ENCODE results near the gene CELF1. TPM values are rescaled to one million over a fixed set of nuclear protein-coding genes. Genes with fewer than 3 reads are reported as not detected.
A peak's percentile ranks its signal among the peaks of the same experiment; 100 is the strongest.

The CELF1 gene
- total and polyA plus RNA-seq, 2 of the 13 experiments (the other 11 are each of a cell fraction or from before 2014, with no cell fraction given), result 69.0 to 80.1 TPM

- TF ChIP-seq ZNF564 (CRISPR knock-in tag; IDR thresholded peaks at IDR 0.05) (peak; percentile 83; the same call in 1 of the 2 replicates), ZNF530 (CRISPR knock-in tag; IDR thresholded peaks at IDR 0.05; ENCODE audit: low read depth) (no peak), ONECUT2 (CRISPR knock-in tag; IDR thresholded peaks at IDR 0.05) (no peak), ZBTB1 (CRISPR knock-in tag; IDR thresholded peaks at IDR 0.05; ENCODE audit: borderline replicate concordance) (peak; percentile 72; the same call in 1 of the 2 replicates), ZNF3 (CRISPR knock-in tag; IDR thresholded peaks at IDR 0.05) (no peak), ZNF260 (CRISPR knock-in tag; IDR thresholded peaks at IDR 0.05; ENCODE audit: borderline replicate concordance, low read depth) (no peak), ZBTB39 (CRISPR knock-in tag; IDR thresholded peaks at IDR 0.05) (0 out of 2 replicates have a peak, but pooled peaks have one; percentile 64), ZNF230 (CRISPR knock-in tag; IDR thresholded peaks at IDR 0.05) (peak; percentile 81; the same call in 1 of the 2 replicates), ZFP1 (CRISPR knock-in tag; IDR thresholded peaks at IDR 0.05) (0 out of 2 replicates have a peak, but pooled peaks have one; percentile 53), ZNF674 (CRISPR knock-in tag; IDR thresholded peaks at IDR 0.05; ENCODE audit: low read depth) (no peak), ZKSCAN8 (CRISPR knock-in tag; IDR thresholded peaks at IDR 0.05; ENCODE audit: borderline replicate concordance) (peak; percentile 82), ZBTB2 (CRISPR knock-in tag; IDR thresholded peaks at IDR 0.05; ENCODE audit: low read depth) (peak; percentile 85), ZBED4 (CRISPR knock-in tag; IDR thresholded peaks at IDR 0.05; ENCODE audit: borderline replicate concordance) (peak; percentile 74; the same call in 1 of the 2 replicates), SIN3B (IDR thresholded peaks at IDR 0.05; ENCODE audit: low read length) (peak; percentile 99), ZNF205 (CRISPR knock-in tag; IDR thresholded peaks at IDR 0.05) (peak; percentile 96), ZBTB7B (CRISPR knock-in tag; IDR thresholded peaks at IDR 0.05) (peak; percentile 68; the same call in 1 of the 2 replicates), CHD2 (IDR thresholded peaks at IDR 0.05; ENCODE audit: low read depth, low read length) (peak; percentile 52; the same call in 1 of the 2 replicates), GLMP (CRISPR knock-in tag; IDR thresholded peaks at IDR 0.05; ENCODE audit: borderline replicate concordance) (no peak), TOE1 (CRISPR knock-in tag; IDR thresholded peaks at IDR 0.05) (peak; percentile 64; the same call in 1 of the 2 replicates), RARA (CRISPR knock-in tag; IDR thresholded peaks at IDR 0.05) (peak; percentile 52; the same call in 1 of the 2 replicates), ZNF350 (CRISPR knock-in tag; IDR thresholded peaks at IDR 0.05; ENCODE audit: borderline replicate concordance, low read depth) (peak; percentile 98)
Observed at GRCh38 chr11:47578524-47579494, 25.9 kb upstream of the CELF1 start, which contains the start of the genes KBTBD4 and NDUFS3 (continued).
